Caco-2 (cell line): ENCODE measurements around the gene LIPC. TPM values are rescaled to one million over a fixed set of nuclear protein-coding genes. Genes with fewer than 3 reads are reported as not detected.

Experiments
- BruUV-seq: library from RNA; stranded (reverse); fragments of 400-500 nt; replicated peaks from 2 replicates; lab custom pipeline; 2021; lab: Mats Ljungman, UMichigan
- CTCF ChIA-PET: fragments of 300-600 bp; sonication (Branson Sonifier 250); formaldehyde crosslinking; loops from one replicate; lab custom pipeline; 2022; ENCODE audit warnings: antibody characterized with exemption; lab: Charles Lee
- POLR2A ChIA-PET: fragments of 300-600 bp; sonication (Branson Sonifier 250); formaldehyde crosslinking; loops from one replicate; lab custom pipeline; 2022; ENCODE audit warnings: antibody characterized with exemption; lab: Charles Lee
- DNase-seq, 2 experiments: peaks; one replicate each; pipeline versions ENCODE4 v3.0.0 to v3.0.0-alpha.2; 2020 to 2022
- H3K27me3 ChIP-seq: replicated peaks from 2 replicates; pipeline ENCODE4 v1.6.0; 2011; ENCODE audit warnings: low read length; ENCODE audit not compliant: control insufficient read depth, insufficient read depth
- H3K36me3 ChIP-seq: 2 replicates; pipeline ENCODE4 v1.5.1; 2011; ENCODE audit warnings: low read length; ENCODE audit not compliant: control insufficient read depth, insufficient read depth
- H3K4me1 ChIP-seq: fragments of 250-450 bp; sonication (Bioruptor Pico); 2 replicates; pipeline ENCODE4 v1.5.1; 2020; ENCODE audit warnings: mild to moderate bottlenecking
- H3K4me3 ChIP-seq: 2 replicates; pipeline ENCODE4 v1.5.1; 2011; ENCODE audit warnings: low read depth, mild to moderate bottlenecking, control low read depth, low read length
- H3K9me3 ChIP-seq: fragments of 250-450 bp; sonication (Bioruptor Pico); 2 replicates; pipeline ENCODE4 v1.5.1; 2020; ENCODE audit warnings: mild to moderate bottlenecking, moderate library complexity
- H3K27ac Mint-ChIP-seq: one replicate; pipeline ENCODE4 v1.8.0; 2022; ENCODE audit warnings: mixed read lengths; ENCODE audit not compliant: unreplicated experiment
- H3K27me3 Mint-ChIP-seq: one replicate; pipeline ENCODE4 v1.8.0; 2022; ENCODE audit warnings: mixed read lengths; ENCODE audit not compliant: insufficient read depth, unreplicated experiment
- H3K36me3 Mint-ChIP-seq: one replicate; pipeline ENCODE4 v1.8.0; 2022; ENCODE audit warnings: mild to moderate bottlenecking, mixed read lengths; ENCODE audit not compliant: insufficient read depth, unreplicated experiment
- H3K4me1 Mint-ChIP-seq: one replicate; pipeline ENCODE4 v1.8.0; 2022; ENCODE audit warnings: low read depth, mixed read lengths; ENCODE audit not compliant: unreplicated experiment
- H3K4me3 Mint-ChIP-seq: one replicate; pipeline ENCODE4 v1.8.0; 2022; ENCODE audit warnings: mild to moderate bottlenecking, moderate library complexity, mixed read lengths; ENCODE audit not compliant: unreplicated experiment
- H3K9me3 Mint-ChIP-seq: one replicate; pipeline ENCODE4 v1.8.0; 2022; ENCODE audit warnings: mixed read lengths; ENCODE audit not compliant: unreplicated experiment
- CTCF ChIP-seq, 2 experiments: fragments of 200-600 bp in 1 of 2; IDR thresholded peaks; 1 replicate in 1 of 2; 2 replicates in 1 of 2; pipeline versions ENCODE4 v1.5.1 to v1.8.0; 2011 to 2022; ENCODE audit warnings: antibody characterized with exemption in 1 of 2, control low read depth in 1 of 2, inconsistent platforms in 1 of 2, low read depth in 1 of 2, low read length in 1 of 2, mild to moderate bottlenecking in 1 of 2, moderate library complexity in 1 of 2; ENCODE audit not compliant: insufficient read depth in 1 of 2, severe bottlenecking in 1 of 2, unreplicated experiment in 1 of 2
- intact Hi-C: fragments of 100-400 bp; cut with micrococcal nuclease; formaldehyde crosslinking; loops from one replicate; pipeline ENCODE4 v1.10.0; 2022; ENCODE audit not compliant: unreplicated experiment
- total RNA-seq: library from RNA; stranded (reverse); gene quantifications from 2 replicates; pipeline ENCODE4 v1.2.3, GENCODE V29; 2022

The LIPC gene
- total RNA-seq, 1 experiment from 2014 or later: 17.6 TPM

- peak overlapping the region; percentile 17 for H3K4me3 Mint-ChIP-seq
- ChIA-PET POLR2A (interaction anchor here (1.2 kb wide), 1 partner anchor 22 kb away, joined by 4 read pairs; no protein-coding TSS in a partner anchor), CTCF (interaction anchor here (0.6 to 1.2 kb wide), 4 partner anchors 44 to 308 kb away, joined by 3 read pairs; partner anchors contain the start of gene MINDY2)
- no peaks in the 10 kb centered on the region for H3K9me3 Mint-ChIP-seq
- peak overlapping the region; percentile 89 for H3K27ac Mint-ChIP-seq
- no TSS peak for BruUV-seq
- H3K27me3 Mint-ChIP-seq: no peaks in the 10 kb centered on the region
- intact Hi-C loops: loop anchor here (2.0 to 10.0 kb wide), 3 partner anchors 22 to 312 kb away; partner anchors contain the start of gene MINDY2
- H3K36me3 Mint-ChIP-seq: peaks cover 22% of the 10 kb centered on the region
- no peak for TF ChIP-seq CTCF (IDR thresholded peaks at IDR 0.05; ENCODE audit: insufficient read depth in 1 of 2, low read depth in 1 of 2, low read length in 1 of 2, severe bottlenecking in 1 of 2, unreplicated experiment in 1 of 2)
- peaks cover 89% of the 10 kb centered on the region for H3K4me1 ChIP-seq
- no peaks in the 10 kb centered on the region for H3K27me3 ChIP-seq
- H3K36me3 ChIP-seq: no peaks in the 10 kb centered on the region; the same call in 1 of the 2 replicates
- H3K4me3 ChIP-seq: no peak overlapping the region
- peaks cover 73% of the 10 kb centered on the region for H3K4me1 Mint-ChIP-seq
- DNase-seq: no peak
- H3K9me3 ChIP-seq: no peaks in the 10 kb centered on the region
Observed at GRCh38 chr15:58462973-58463663, 31.3 kb downstream of the LIPC start.

- Histone ChIP-seq H3K4me1 (peaks cover 89% of the 10 kb centered on the region), H3K27me3 (no peaks in the 10 kb centered on the region), H3K36me3 (no peaks in the 10 kb centered on the region; the same call in 1 of the 2 replicates), H3K4me3 (no peak overlapping the region), H3K9me3 (no peaks in the 10 kb centered on the region)
- ChIA-PET CTCF (interaction anchor here (0.6 kb wide), 1 partner anchor 132 kb away, joined by 3 read pairs; no protein-coding TSS in a partner anchor), POLR2A (interaction anchor here (0.5 kb wide), 1 partner anchor 31 kb away, joined by 3 read pairs; no protein-coding TSS in a partner anchor)
- intact Hi-C loops: loop anchor here (2.0 to 10.0 kb wide), 3 partner anchors 23 to 311 kb away; partner anchors contain the start of gene MINDY2
- Mint-ChIP-seq H3K27me3 (no peaks in the 10 kb centered on the region), H3K4me3 (no peak overlapping the region), H3K36me3 (peaks cover 22% of the 10 kb centered on the region), H3K9me3 (no peaks in the 10 kb centered on the region), H3K4me1 (peaks cover 68% of the 10 kb centered on the region), H3K27ac (peak overlapping the region; percentile 89)
- DNase-seq: no peak
- TF ChIP-seq CTCF (IDR thresholded peaks at IDR 0.05; ENCODE audit: insufficient read depth in 1 of 2, low read depth in 1 of 2, low read length in 1 of 2, severe bottlenecking in 1 of 2, unreplicated experiment in 1 of 2): no peak
- no TSS peak for BruUV-seq
Observed at GRCh38 chr15:58463815-58464650, 32.2 kb downstream of the LIPC start.

GRCh38 chr15:58465070-58465469 lies 33.3 kb downstream of the LIPC start:
- POLR2A ChIA-PET: no interaction called here
- Histone ChIP-seq H3K4me3 (no peak overlapping the region), H3K36me3 (no peaks in the 10 kb centered on the region; the same call in 1 of the 2 replicates), H3K27me3 (no peaks in the 10 kb centered on the region), H3K4me1 (peaks cover 87% of the 10 kb centered on the region), H3K9me3 (no peaks in the 10 kb centered on the region)
- H3K9me3 Mint-ChIP-seq: no peaks in the 10 kb centered on the region
- intact Hi-C loops: loop anchor here (5.0 to 10.0 kb wide), 4 partner anchors 133 to 310 kb away; partner anchors contain the start of gene MINDY2
- peak overlapping the region; percentile 87 for H3K27ac Mint-ChIP-seq
- TF ChIP-seq CTCF (IDR thresholded peaks at IDR 0.05; ENCODE audit: insufficient read depth in 1 of 2, low read depth in 1 of 2, low read length in 1 of 2, severe bottlenecking in 1 of 2, unreplicated experiment in 1 of 2): no peak
- H3K4me3 Mint-ChIP-seq: peak overlapping the region; percentile 33
- H3K36me3 Mint-ChIP-seq: peaks cover 33% of the 10 kb centered on the region
- no TSS peak for BruUV-seq
- no peak for DNase-seq
- H3K27me3 Mint-ChIP-seq: no peaks in the 10 kb centered on the region
- CTCF ChIA-PET: no interaction called here
- H3K4me1 Mint-ChIP-seq: peaks cover 75% of the 10 kb centered on the region
